Measurements from ENCODE around the gene EBF3.

Gene EBF3

DNA sequence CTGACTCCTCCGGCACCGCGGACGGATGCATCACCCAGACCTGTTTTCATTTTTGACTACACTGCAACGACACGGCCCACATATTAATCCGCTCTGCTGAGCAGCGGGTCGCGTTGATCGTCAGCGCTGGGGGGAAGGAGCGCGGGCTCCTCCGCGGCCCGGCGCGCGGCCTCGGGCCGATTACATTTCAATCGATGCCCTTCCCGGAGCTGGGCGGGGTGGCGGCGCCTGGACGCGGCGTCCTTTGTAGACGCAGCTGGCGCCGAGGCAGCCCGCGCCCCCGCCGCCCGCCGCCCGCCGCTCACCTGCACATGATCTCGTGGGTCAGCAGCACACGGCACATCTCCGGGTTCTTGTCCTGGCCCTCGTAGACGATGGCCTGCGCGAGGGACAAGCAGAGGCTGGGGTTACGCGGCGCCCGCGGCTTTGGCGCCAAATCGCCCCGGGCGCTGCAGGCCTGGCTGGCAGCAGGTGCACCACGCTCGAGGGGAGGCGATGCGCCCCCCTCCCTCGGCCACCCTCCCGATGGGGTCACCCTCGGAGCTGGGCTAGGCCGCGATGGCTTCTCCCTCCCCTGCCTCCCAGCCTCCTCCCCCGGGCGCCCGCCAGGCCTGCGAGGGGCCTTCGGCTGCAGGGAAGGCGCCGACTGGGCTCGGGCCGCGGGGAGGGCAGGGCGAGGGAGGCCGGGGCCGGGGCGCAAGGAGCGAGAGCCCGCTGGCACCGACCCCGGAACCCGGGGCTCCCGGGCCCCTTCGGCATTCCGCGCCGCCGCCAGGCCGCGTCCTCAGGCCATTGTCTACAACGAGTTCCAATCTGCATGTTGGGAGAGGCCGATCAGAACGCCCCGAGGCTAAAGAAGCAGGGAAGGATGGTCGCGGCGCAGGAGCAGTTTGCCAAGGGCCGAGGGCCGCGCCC lies 5.2 kb downstream of the EBF3 start:
- DNase-seq = no peak

DNA sequence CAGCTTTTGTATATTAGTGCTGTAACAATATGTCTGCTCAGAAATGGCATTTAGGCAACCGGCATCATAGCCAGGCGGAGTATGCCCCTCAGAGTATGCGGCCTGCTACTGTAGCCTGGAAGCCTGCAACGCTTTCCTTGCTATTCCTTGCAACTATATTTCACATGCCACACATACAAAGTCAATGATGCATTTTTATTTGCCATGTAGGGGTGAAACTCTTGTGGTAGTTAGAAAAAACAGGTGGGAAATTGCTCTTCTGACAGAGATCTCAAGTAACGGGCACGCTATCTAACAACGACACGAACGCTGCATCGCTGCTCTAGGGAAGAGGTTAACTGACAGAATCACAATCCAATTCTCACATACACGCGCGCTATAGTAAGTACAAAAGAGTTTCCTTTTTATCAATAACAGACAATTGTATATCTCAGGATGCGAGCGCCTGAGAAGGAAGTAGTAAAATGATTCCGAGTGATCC lies 5.9 kb downstream of the EBF3 start:
- no peak for DNase-seq

DNA sequence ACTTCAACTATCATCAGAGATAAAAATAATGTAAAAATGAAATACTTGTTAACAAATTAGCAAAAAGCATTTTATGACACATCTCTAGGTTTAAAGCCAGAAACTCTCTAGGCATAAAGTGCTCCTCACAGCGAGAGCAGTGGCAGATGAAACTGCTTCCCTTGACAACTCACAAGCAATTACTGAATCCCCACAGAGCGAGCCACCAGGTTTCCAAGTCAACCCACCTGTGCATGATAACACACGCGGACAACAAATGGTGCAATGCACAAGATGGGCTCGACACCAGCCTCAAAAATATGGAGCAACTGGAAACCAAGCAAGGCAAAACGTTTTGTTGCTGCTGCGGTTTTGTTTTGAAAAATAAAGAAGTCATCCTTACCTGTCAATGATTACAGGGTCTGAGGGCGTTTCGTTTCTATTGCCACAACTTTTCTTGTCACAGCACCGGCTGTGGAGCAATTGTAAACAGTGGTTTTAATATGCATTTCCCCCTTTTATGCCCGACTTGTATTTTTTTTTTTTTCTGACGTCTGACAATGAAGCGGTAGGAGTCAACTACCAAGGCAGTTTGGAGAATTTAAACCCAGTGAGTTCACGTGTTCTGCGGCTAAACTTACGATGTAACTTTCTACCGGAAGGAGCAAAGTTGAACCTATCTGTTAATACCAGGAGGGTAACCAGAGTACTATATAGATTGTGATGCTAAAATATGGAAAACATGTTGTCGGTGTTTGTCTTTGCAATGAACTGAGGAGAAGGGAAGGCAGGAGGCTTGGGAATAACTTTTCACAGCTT lies 7.0 kb downstream of the EBF3 start:
- no peak for DNase-seq

- no peak for DNase-seq
Measured at GRCh38 chr10:129956286-129956670, 7.8 kb downstream of the EBF3 start.

DNA sequence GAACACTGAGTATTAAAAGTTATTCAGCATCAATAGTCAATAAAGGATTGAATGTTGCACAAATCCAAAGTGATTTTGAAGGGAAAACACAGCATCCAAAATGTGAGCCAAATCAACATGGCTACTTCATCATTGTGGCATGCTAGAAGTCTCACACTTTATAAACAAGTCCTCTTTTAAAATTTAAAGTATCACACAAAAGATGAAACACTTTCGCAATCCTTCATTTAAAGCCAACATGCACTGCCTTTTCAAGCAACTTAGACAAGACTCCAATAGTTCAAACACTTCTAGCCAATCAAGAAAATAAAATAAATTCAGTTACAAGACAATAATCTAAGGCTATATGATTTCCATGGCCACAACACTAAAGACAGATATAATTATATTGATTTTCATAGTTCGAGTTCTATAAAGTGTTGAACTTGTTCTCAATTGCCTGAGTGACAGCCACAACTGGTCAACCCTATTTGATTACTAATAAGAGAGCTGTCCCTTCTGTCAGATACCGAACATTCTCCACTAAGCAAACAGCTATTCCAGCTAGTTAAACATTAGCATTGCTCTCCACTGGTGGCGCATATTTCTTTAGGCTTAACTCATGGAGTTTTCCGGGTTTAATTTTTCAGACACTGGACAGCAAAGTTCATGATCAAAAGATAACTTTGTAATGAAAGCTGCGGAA lies 8.3 kb downstream of the EBF3 start:
- no peak for DNase-seq

DNA sequence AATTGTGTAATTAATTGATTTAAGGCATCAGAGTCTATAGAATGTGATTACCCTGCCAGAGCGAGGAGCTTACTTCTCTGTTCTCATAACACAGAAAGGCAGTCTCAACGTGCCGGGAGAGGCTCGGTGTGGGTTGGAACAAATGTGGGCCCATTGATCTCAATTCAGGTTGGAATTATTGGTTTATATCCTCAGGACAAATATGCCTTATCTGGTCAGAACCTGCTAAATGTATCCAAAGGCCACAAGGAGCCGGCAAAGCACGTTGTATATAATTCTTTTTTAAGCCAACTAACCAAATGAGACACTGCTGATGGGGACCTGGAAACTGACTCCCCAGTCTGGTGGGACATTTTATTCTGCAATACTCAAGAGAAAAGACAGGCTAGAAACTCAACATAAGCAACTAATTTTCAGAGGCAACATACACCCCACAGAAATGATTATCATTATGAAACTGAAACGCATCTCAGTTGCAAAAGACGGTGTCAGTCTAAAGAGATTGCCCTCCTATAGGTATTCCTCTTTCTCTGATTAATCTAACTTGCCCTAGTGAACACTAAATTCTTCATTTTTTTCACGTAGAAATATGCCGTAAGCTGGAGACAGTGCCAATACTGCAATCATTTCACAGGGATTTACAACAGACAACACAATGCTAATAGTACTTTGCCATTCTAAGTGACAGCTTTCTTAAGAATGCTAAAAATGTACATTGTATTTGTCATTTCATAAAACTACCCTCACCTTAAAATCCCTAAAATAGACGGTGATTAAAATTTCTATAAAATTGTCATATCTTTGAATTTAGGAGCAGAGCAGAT lies 9.4 kb downstream of the EBF3 start:
- DNase-seq = no peak

- no peak for DNase-seq
Measured at GRCh38 chr10:129953119-129954051, 10.7 kb downstream of the EBF3 start.

DNA sequence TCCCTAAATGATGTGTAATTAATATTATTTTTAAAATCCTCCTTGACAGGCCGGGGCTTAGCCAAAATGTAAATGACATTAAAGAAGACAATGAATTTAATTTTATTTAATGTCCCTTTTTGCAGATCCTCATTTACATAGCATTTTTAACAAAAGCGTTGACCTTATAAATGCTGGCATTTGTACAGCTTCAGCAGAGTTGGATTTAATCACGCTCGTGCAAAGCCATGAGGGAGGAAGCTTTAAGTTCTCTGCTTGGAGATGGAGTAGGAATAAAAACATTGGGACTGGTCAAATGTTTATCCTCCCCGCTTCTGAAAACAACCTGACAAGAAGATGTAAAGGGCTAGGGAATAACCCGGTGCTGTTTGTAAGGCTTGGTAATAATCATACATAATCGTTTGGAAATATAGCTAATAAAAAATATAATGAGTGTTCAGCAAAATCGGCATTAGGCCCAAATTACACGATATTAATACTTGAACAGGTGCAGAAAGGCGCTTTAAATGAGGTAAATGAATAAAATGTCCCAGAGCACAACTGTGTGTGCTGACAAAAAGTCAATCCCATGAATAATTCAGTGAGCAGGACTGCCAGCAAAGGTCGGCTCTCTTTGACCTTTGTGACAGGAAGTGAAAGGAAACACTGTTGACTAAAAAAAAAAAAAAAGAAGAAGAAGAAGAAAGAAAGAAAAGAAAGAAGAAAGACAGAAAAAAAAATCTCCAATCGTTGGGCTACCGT lies 11.5 kb downstream of the EBF3 start:
- DNase-seq = no peak

- DNase-seq = no peak
Measured at GRCh38 chr10:129951970-129952265, 12.2 kb downstream of the EBF3 start.

GRCh38 chr10:129951101-129951969 lies 12.7 kb downstream of the EBF3 start:
- no peak for DNase-seq

DNA sequence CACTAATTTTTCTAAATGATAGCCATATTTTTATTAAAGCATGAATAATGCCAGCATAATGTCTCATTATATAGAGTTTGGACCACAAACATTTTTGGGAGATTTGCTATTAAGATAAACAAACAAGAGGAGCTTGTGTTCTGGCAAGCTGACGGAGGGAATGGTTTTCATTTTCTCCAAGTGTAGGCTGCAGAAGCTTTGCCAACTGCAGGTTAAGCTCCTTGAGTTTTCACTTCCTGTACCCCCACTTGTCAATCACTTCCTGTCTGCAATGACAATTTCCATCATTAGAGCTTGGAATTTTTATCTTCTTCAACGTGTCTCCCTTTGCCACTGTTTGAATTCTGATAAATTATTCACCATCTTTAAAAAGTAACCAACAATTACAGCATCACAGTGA lies 13.4 kb downstream of the EBF3 start:
- no peak for DNase-seq

GRCh38 chr10:129949891-129950291 lies 14.2 kb downstream of the EBF3 start:
- no peak for DNase-seq

GRCh38 chr10:129949411-129949810 lies 14.7 kb downstream of the EBF3 start:
- DNase-seq = no peak

GRCh38 chr10:129946859-129947258 lies 17.2 kb downstream of the EBF3 start:
- no peak for DNase-seq

DNA sequence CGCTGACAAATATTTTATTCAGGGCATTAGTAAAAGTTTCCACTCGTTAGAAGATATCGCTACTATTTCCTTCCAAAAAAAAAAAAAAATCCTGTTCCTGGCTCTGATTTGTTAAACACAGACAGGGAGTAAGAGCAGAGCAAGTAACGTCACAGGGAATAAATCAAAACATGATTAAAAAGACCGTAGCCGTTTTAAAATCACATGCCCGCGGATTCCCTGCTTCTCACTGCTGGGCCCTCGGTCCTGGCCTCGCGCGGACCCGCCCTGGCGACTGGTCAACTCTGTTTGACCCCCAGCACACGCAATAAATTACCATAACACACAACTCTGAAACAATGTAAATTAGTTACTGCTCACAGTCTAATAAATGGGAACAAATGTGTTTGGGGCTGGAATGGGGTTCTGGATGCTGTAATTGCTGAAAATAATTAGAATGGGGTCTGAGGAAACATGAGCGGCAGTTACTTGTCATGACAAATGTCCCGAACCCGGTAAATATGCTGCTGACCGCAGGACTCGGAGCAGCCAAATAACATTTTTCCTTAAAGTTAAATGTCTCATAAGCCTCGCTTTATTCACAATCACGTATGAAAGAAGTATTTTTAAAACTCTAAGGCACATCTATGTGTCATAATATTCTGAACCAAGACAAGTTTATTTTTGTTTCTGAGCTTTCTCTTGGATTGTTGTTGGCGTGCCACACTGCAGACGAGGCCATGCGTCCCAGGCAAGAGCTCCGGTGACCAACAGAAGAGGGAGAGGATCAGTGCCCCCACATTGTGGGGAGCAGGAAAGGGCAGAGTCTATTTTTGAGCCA lies 17.9 kb downstream of the EBF3 start:
- DNase-seq = no peak

GRCh38 chr10:129945526-129945925 lies 18.5 kb downstream of the EBF3 start:
- no peak for DNase-seq

GRCh38 chr10:129945064-129945463 lies 19.0 kb downstream of the EBF3 start:
- no peak for DNase-seq

DNA sequence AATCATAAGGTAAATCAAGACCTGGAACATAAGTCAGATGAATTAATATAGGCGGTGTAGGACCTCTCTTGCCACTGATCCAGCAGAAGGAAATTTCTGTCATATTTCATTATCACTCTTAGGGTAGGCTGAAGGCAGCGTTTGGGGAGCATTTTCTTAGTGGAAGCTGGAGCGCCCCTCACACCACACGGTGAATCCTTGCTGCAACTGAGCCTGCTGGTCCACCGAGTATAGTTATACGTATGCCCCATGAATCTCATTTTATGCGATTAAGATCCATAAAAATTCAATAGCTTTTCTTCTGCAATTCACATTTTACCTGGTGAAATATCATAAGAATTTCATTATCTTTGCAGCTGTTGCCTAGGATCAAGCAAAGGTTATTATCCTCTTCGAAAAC lies 19.6 kb downstream of the EBF3 start:
- DNase-seq = no peak

All from NCI-H2029 (cell line).